ENCODE data around the gene NCAM1. TPM values are rescaled to one million over a fixed set of nuclear protein-coding genes. Genes with fewer than 3 reads are reported as not detected.

NCAM1 gene
- total RNA-seq, 1 experiment from 2014 or later: 0.22 TPM

GRCh38 chr11:112958670-112959069 is 2.5 kb upstream of the NCAM1 start:
- Histone ChIP-seq H3K9ac (ENCODE audit: low read length) (no peak overlapping the region), H3K27me3 (ENCODE audit: insufficient read depth, low read length) (peaks cover 27% of the 10 kb centered on the region; the same call in 1 of the 2 replicates), H3K27ac (ENCODE audit: low read depth, low read length) (no peak overlapping the region), H3K9me3 (ENCODE audit: control insufficient read depth in 1 of 2, insufficient read depth in 1 of 2, low read depth in 1 of 2, low read length in 2 of 2) (no peaks in the 10 kb centered on the region), H3K4me2 (ENCODE audit: low read length) (no peak overlapping the region), H3K4me3 (replicated peaks in 1 of 2; ENCODE audit: low read depth in 1 of 2, low read length in 2 of 2) (no peak overlapping the region), H3K9me2 (ENCODE audit: insufficient read depth) (no peaks in the 10 kb centered on the region), H4K20me1 (ENCODE audit: insufficient read depth) (no peaks in the 10 kb centered on the region), H2AFZ (ENCODE audit: low read depth, low read length, poor library complexity, severe bottlenecking) (no peak overlapping the region), H3K36me3 (ENCODE audit: control insufficient read depth in 1 of 2, insufficient read depth in 2 of 2, low read length in 2 of 2) (no peaks in the 10 kb centered on the region), H3K4me1 (ENCODE audit: control insufficient read depth in 1 of 2, insufficient read depth in 2 of 2, low read length in 2 of 2) (peaks cover 0 to 6% of the 10 kb centered on the region in 2 experiments; a peak in 2 of 4 replicates), H3K79me2 (ENCODE audit: insufficient read depth, low read length) (no peaks in the 10 kb centered on the region)
- BruUV-seq (replicated peaks): no TSS peak
- intact Hi-C loops (cut with micrococcal nuclease): no loop called here
- no peak for DNase-seq (ENCODE audit: low read depth, low spot score)
- RAD21 ChIA-PET (ENCODE audit: low non-redundant PET in 1 of 2, low total read pairs in 2 of 2, uncharacterized antibody in 2 of 2, unreplicated experiment in 2 of 2): no interaction called here
- TF ChIP-seq TCF7L2 (IDR thresholded peaks at IDR 0.05; ENCODE audit: borderline replicate concordance, extremely low read depth, insufficient read depth, insufficient read length) (no peak), ZNF274 (IDR thresholded peaks at IDR 0.05; ENCODE audit: low read depth, low read length) (no peak), EGR1 (IDR thresholded peaks at IDR 0.05; ENCODE audit: low read depth) (no peak), REST (IDR thresholded peaks at IDR 0.05; ENCODE audit: low read depth) (no peak), SRF (IDR thresholded peaks at IDR 0.05; ENCODE audit: low read depth) (no peak), EZH2phosphoT487 (IDR thresholded peaks at IDR 0.05; ENCODE audit: borderline replicate concordance) (no peak), CEBPB (IDR thresholded peaks at IDR 0.05; ENCODE audit: low read depth) (no peak), SIN3A (IDR thresholded peaks at IDR 0.05; ENCODE audit: low read depth) (no peak), ZFX (IDR thresholded peaks at IDR 0.05) (no peak), YY1 (IDR thresholded peaks at IDR 0.05; ENCODE audit: extremely low read depth, insufficient replicate concordance, low read depth, low read length) (no peak), JUND (IDR thresholded peaks at IDR 0.05) (no peak), CBX3 (IDR thresholded peaks at IDR 0.05; ENCODE audit: low read depth) (no peak), EZH2 (IDR thresholded peaks at IDR 0.05) (no peak)
- TF ChIP-seq, protein P1, sequence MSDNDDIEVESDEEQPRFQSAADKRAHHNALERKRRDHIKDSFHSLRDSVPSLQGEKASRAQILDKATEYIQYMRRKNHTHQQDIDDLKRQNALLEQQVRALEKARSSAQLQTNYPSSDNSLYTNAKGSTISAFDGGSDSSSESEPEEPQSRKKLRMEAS (IDR thresholded peaks at IDR 0.05): no peak
- CTCF ChIA-PET: no interaction called here
- ATAC-seq: no peak
- POLR2A ChIA-PET: no interaction called here
